Activated T-cell treated with anti-CD3 and anti-CD28 coated beads for 1 hour (primary cell): ENCODE results near the gene ERI3.

ENCODE experiments used
- DNase-seq: peaks from one replicate; pipeline ENCODE4 v3.0.0-alpha.2; 2020; ENCODE audit warnings: low read depth

The ERI3 gene

GRCh38 chr1:44316231-44316759 is 38.8 kb downstream of the ERI3 start:
- DNase-seq = no peak

- no peak for DNase-seq
Measured at GRCh38 chr1:44315521-44315920, 39.5 kb downstream of the ERI3 start.

DNA sequence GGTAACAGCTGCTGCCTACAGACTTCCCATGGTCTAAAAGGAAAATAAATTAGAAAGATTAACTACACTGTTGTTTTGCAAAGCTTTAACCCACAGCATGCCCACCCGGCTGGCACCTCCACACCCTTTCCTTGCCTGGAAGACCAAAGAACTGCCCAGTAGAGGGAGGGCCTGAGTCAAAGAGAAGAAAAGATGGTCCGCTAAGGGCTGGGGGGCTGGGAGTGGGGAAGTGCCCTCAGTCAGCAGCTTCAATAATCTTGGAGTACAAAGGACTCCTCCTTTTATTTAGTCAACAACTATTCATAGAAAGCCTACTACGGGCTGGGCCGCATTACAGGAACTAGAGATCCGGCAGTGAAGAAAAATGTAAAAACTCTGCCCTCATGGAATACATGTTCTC is 40.6 kb downstream of the ERI3 start:
- DNase-seq = no peak

- no peak for DNase-seq
Measured at GRCh38 chr1:44313265-44313918, 41.7 kb downstream of the ERI3 start.

DNA sequence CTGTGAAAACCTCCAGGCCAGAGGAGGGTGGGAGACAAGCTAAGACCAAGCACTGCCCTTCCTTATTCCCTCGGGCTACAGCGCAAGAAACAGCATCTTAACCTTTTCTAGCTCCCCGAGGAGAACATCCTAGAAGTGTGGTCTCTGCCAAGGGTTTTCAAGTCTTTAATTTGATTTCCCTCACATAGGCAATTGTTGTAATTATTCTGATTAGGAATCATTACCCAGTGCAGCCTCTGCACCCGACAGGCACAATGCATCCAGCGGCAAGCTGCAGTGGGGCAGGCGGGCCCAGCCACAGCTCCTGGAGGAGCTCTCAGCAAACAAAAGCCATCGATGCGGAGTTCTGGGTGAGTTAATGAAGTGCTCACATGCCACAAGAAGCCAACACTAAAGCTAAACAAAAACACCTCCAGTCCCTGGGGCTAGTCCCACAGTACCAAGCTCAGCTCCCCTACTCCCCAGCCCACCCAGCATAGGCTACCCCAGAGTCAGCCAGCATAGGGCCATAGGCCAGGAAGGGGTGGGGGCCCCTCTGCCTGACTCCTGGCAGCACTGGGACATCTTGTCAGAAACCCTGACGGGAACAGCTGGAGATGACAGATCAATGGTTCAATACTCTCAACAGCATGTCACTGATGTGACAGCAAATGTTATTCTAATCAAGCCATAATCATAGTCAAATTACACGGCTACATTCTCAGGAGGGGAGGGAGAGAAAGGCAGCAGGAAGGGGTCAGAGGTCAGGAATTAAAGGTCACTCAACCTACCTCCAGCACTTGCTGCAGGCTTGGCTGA is 42.5 kb downstream of the ERI3 start:
- DNase-seq = no peak

DNA sequence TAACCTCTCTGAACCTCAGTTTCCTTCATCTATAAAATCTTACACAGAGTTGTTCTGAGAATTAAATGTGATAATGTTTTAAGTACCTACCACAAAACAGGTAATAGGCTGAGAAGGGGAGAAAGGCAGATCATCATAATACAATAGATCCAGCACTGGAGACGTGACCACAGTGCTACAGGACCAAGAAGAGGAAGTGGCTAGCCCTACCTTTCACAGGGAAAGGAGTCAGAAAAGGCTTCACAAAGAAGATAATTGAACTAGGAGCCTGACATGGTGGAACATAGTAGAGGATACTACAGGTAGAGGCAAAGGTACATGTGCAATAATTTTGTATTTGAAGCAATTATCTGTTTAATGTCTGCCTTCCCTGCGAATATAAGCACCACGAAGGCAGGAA is 45.1 kb downstream of the ERI3 start:
- no peak for DNase-seq

- no peak for DNase-seq
Measured at GRCh38 chr1:44305962-44306422, 49.1 kb downstream of the ERI3 start.

GRCh38 chr1:44303532-44303931 is 51.5 kb downstream of the ERI3 start:
- no peak for DNase-seq

GRCh38 chr1:44302541-44302940 is 52.5 kb downstream of the ERI3 start:
- no peak for DNase-seq

DNA sequence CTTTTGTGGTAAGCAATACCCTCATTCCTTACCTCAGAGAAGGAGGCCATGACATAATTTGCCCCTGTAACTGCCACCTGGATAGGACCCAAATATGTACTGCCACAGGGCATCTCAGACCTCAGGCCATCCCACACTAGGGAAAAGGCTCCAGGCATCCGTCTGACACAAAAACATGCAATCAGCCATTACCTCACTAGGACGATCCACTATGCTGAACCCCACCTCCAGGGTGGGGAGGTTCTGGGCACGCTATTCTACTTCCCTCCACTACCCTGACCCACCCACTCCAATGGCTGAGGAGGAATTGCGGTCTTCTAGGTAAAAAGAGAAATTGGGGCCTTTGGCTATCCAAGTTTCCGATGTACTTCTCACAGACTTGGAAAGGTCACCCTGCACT is 53.6 kb downstream of the ERI3 start:
- no peak for DNase-seq

- no peak for DNase-seq
Measured at GRCh38 chr1:44300852-44301251, 54.2 kb downstream of the ERI3 start.

GRCh38 chr1:44297695-44298400 is 57.2 kb downstream of the ERI3 start:
- DNase-seq = no peak

DNA sequence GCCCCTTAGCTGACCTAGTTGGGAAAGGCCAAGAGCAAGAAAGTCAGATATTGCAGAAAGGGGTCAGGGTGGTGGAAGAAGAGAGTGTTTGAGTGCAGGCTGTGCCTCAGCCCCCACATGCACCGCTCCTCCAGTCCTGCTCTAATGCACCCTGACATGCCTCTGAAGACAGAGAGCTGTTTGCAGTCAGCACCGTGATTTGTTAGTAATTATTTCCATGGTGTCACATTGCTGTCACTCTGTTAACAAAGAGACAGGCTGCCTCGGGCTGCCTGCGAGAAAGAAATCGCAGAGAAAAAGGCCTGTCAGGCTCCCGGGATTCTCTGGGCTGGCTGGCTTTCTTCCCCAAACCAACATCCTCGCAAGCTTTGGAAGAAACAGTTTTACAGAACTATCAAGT is 58.3 kb downstream of the ERI3 start:
- no peak for DNase-seq

DNA sequence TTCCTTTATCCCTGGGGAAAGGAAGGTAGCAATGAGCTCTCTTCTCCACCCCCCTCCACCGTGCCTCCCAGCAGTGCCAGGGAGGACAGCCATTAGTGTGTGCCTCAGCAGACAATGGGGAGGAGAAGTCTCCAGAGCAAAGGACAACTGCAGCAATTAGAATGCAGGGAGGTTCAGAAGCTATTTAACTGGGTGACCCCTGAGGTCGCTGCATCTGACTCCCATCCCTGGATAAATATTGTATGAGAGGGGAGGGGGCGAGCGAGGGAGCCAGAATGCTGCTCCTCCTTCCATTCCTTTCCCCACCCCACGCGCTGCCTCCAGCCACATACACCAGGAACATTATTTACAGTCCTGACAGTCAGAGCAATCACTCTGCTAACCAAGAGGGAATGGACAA is 59.0 kb downstream of the ERI3 start:
- no peak for DNase-seq

DNA sequence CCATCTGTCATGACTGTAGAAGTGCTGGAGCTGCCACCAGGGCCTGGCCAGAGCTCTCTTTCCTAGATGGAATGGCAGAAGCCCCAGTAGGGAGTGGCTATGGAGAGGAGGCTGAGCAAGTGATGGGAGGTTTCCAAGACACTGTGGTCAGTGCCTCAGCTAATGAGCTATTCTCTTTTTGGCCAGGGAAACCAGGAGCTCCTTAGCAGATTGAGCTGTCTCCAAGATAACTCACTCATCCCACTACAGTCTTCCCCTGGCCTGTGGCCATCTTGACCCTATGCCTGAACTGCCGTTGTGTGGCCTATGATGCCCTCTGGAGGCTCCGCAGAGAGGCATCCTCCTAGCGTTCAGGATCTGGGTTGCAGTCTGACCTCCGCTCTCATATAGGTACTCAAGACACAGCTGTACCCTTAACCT is 60.5 kb downstream of the ERI3 start:
- no peak for DNase-seq

GRCh38 chr1:44293761-44294315 is 61.2 kb downstream of the ERI3 start:
- DNase-seq = no peak

DNA sequence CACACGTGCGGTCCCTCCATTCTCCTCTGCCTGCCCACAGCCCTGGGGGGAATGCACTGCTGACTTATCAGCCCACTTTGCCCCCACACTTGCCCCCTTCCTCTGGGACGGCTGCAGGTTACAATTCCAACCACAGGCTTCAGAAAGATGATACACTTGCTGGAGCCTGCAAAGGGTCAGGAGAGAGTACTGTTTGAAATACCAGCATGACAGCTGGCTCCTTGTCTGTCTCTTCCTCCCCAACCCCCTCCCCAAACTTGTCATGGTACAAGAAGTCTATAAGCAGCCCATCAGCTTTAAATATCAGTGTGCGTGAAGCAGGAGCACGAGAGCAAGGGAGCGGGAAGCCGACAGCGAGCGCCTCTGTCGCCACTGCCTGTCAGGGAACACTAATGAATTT is 62.4 kb downstream of the ERI3 start:
- no peak for DNase-seq

GRCh38 chr1:44290250-44291094 is 64.6 kb downstream of the ERI3 start:
- no peak for DNase-seq

- DNase-seq = no peak
Measured at GRCh38 chr1:44289530-44289929, 65.5 kb downstream of the ERI3 start.

GRCh38 chr1:44288883-44289282 is 66.2 kb downstream of the ERI3 start:
- DNase-seq = no peak

GRCh38 chr1:44284184-44284583 is 70.9 kb downstream of the ERI3 start:
- DNase-seq = no peak
